ENCODE data around the gene DYRK4.
A peak's percentile ranks its signal among the peaks of the same experiment; 100 is the strongest.
"Not testable (repeated sequence)": the region's sequence is repeated elsewhere in the genome, so short reads cannot be mapped to it uniquely, and the experiment has no call there.

DYRK4 gene

DNA sequence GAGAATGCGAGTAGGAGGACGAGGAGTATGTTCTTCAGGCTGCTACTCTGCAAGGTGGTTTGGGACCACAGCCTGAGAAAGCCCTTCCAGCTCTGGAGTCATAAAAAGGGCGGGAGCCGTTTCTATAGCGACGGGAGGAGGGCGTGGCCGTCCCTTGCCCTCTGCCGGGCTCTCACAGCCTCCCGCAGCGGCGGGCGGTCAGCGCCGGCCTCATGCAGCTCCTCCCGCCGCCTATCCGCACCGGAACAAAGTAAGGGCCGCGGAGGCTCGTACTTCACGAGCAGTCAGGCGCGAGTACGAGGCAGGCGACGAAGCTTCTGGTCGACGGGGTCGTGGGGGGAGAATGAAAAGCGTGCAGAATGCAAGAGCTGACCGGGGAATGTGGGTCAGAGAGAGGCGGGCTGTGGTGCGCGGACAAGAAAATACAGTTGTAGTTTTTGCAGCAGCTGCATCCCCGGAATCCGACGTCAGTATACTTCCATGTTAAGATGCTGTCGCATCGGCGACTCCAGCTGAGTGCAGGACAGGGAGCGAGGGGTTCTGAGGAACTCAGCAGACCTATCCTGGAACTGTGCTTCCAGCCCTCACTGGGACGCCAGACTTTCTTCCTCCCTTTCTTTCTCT lies at the start of gene DYRK4:
TSS of gene DYRK4 (plus strand) at position 175 of the 624 bp plus-strand sequence. CDS start at position 213, 38 bp downstream.
- DNase-seq, result no peak

GRCh38 chr12:4518106-4518728 lies 43.8 kb upstream of the DYRK4 start:
- DNase-seq, result no peak

- DNase-seq, result not testable (repeated sequence)
Observed at GRCh38 chr12:4523443-4523842, 38.6 kb upstream of the DYRK4 start.

- no peak for DNase-seq
Observed at GRCh38 chr12:4526923-4527546, 35.0 kb upstream of the DYRK4 start.

- DNase-seq, result no peak
Observed at GRCh38 chr12:4530160-4530559, 31.8 kb upstream of the DYRK4 start.

DNA sequence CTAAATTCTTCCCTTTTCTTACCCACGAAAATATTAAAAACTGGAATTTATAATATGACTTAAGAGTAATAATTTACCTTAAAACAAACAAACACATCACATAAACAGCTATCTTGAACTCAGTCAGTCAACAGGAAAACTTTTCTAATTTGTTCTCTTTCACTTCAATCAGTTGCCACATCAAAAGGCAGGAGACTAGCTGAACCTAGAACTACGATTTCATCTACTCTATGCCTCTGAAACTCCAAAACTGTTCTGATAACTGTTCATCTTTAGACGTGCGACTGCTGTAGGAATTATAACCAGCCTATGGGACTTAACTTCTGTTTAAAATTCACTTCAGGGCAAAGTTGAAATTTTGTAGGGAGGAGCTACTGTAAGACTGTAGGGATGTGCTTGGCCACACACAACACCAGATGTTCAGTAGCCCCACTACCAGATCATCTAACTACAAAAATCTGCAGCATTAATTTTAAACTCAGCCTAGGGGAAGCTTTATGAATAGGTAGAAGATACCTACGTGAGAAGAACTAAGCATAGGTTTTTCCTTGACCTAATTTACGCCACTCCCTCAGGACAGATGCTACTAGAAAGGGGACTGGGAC lies 30.9 kb upstream of the DYRK4 start:
- DNase-seq, result no peak

GRCh38 chr12:4535092-4535491 lies 26.9 kb upstream of the DYRK4 start:
- DNase-seq, result no peak

- DNase-seq, result no peak
Observed at GRCh38 chr12:4535871-4536270, 26.1 kb upstream of the DYRK4 start.

GRCh38 chr12:4538207-4539160 lies 23.5 kb upstream of the DYRK4 start, which contains the start of gene RAD51AP1:
Gene RAD51AP1, plus strand, starts transcription at chr12:4538890. Its CDS starts 50 bp downstream, at chr12:4538940.
- peak; percentile 87 to 94 for DNase-seq

- DNase-seq, result no peak
Observed at GRCh38 chr12:4539167-4539870, 22.7 kb upstream of the DYRK4 start.

DNA sequence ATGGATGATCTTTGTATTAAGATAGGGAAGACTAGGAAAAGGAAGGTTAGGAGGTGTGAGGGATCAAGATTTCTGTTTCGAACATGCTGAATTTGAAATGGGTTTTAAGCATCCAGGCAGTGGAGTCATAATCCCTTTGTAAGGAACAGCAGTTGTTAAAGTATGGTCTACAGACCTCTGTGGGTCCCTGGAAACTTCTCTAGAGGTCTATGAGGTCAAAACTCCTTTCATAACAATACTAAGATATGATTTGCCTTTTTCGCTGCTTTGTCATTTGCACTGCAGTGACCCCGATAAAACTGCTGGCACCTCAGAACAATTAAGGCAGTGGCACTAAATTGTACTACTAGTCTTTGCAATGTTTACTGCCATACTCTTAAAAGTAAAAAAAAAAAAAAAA lies 21.8 kb upstream of the DYRK4 start:
- DNase-seq, result no peak

GRCh38 chr12:4540638-4541037 lies 21.4 kb upstream of the DYRK4 start:
- DNase-seq, result no peak

- DNase-seq, result no peak
Observed at GRCh38 chr12:4545195-4545594, 16.8 kb upstream of the DYRK4 start.

DNA sequence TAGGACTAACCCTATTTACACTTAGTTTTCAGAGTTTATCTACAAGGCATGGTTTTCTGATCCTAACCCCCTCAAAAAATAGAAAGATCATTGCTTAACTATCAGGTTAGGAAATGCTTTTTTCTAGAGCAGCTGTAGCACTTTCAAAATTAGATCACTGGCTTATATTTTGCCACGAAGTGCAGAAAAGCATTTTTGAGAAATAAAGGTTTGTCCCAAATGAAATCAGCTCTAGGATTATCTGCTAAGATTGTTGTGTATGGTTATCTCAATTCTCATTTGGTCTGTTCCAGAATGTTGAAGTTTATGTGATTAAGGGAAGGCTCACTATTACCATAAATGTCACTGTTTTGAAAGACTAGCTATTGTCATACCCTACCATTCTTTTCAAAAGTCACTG lies 9.8 kb upstream of the DYRK4 start:
- no peak for DNase-seq

- no peak for DNase-seq
Observed at GRCh38 chr12:4553943-4554342, 8.1 kb upstream of the DYRK4 start.

DNA sequence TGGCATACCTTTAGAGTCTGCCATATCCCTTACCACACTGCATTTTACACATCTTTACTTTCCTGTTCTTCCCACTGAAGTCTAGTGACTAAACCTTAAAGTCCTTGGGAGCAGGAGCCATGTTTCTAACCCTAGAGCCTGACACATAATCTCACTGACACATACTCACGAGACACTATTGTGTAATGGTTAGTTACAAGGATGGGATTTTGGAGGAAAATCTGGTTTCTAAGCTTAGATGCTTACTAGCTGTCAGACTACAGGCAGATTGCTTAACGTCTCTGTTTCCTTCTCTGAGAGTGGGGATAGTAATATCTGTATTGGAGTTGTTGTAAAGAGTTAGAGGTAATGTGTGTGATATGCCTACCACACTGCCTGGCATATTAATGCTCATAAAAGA lies 6.2 kb upstream of the DYRK4 start:
- no peak for DNase-seq

- DNase-seq, result no peak
Observed at GRCh38 chr12:4556735-4557530, 5.1 kb upstream of the DYRK4 start.

DNA sequence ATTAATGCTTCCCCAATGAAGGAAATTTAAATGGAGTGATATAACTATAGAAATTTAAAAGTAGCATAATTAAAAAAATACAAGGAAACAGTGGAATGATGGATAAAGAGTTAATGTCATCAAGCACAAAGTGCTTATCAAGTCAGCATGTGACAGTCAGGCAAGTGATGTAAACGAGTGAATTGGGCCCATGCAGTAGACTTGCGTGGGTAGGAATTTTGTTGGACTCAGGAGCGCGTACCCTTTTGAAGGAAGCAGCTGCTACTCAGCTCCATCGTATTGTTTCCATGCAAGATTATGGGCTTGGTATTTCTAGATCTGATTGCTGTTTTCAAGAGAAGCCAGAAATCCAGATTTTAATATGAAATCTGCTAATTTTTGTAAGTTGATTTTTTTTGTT lies 4.4 kb upstream of the DYRK4 start:
- no peak for DNase-seq

- DNase-seq, result no peak
Observed at GRCh38 chr12:4558171-4558570, 3.8 kb upstream of the DYRK4 start.

- no peak for DNase-seq
Observed at GRCh38 chr12:4563336-4563735, 1.3 kb downstream of the DYRK4 start.

DNA sequence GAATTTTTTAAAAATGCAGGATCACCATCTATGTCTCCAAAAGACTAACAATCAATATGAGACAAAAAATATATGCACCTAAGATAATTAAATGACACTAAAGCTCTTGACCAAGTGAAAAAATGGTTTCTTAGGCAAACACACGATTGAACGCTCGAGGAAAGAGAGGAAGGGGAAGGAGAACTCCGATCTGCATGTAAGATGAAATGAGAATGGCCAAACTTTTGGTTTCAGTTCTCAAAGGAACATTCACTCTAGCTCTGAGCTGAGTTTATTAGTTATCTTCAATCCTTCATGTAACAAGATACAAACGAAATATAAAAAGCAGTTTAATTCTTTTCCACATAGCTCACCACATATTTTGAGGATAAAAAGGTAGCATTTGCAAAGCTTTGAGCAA lies 2.8 kb downstream of the DYRK4 start:
- DNase-seq, result no peak

All from stimulated activated CD4-positive, alpha-beta T cell treated with anti-CD3 and anti-CD28 coated beads, Interleukin-4, amount 100 ng/mL, for 4 hours (primary cell).